ENCODE measurements around the gene SMIM41. TPM values are rescaled to one million over a fixed set of nuclear protein-coding genes. Genes with fewer than 3 reads are reported as not detected.

Gene SMIM41
- polyA plus RNA-seq, 2 of the 4 experiments (the other 2 are of a cell fraction): not detected

DNA sequence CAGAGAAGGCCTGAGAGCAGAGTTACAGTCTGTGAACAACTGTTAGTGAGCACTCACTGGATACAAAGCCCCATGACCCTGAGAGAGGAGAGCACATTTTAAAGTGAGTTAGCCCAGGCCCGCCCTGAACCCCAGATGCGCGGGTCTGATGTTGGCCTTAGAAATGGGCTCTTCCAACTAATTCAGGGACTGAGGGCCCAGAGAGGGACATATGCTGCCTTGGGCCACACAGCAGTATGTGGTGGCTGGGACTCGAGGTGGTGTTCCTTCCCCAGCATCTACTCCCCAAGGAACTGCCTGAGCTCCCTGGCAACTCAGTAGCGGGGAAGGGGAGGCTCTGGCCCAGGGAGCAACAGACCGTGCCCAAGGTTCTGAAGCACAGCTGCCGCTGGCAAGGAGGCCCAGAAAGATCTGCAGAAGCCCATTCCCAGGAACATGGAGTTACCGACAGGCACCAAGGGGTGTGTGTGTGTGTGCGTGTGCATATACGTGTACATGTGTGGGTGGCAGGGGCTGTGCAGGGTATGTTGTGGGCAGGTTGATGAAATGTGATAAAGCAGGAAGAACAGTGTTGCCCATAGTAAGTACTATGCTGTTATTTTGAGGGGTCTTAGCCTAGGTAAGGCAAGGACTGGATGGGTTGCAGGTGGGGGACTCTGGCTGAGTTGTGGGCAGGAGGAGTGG is 71.8 kb downstream of the SMIM41 start (continued):
- TF ChIP-seq CHD2 (IDR thresholded peaks at IDR 0.05; ENCODE audit: low read length, partially characterized antibody) (no peak), HDAC2 (IDR thresholded peaks at IDR 0.05) (no peak)

DNA sequence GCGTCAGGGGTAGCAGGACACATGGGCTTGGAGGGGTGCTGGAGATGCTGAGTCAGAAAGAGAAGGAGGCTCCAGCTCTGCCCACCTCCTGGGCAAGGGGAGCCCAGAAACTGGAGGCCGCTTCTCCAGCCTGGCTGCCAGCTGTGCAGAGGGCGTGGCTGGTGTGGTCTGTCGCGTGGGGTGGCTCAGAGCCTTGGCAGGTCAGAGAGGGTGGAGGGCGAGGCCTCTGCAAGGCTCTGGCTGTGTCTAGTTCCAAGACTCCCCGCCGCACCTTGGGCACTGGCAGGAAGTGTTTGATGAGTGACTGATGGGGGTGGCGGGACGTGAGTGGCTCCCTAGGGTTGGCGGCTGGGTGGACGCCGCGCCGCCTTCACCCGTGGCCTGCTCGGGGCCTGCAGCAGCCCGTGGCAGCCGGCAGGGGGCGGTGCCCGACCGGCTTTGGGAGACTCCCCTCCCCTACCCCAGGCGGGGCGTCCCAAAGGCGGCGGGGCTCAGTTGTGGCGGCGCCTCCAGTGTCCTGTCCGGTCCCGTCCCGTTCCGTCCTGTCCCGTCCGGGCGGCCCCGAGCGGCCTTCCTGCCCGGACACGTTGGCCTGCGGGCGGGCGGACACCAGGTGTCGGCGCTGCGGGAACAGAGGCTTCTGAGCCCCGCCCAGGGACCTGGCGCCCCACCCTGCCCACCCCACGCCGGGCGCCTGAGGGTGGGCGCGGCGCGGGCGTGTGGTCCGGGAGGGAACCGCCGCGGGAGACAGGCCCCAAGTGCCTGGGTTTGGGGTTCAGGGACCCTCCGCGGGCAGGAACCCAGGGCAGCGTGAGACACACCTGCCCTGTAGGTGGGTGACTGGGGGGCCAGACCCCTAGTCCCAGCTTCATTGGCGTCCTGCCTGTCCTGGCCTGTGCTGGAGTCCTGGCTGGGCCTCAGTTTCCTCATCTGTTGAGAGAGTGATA is 72.6 kb downstream of the SMIM41 start:
- H3K27ac ChIP-seq: peak overlapping the region; percentile 100
- ATAC-seq (peak; percentile 9 to 42; a peak in 5 of 6 replicates), FAIRE-seq (peak; percentile 70), DNase-seq (ENCODE audit: low read depth in 1 of 2, low spot score in 1 of 2) (peak; percentile 75 to 94)
- ChIA-PET CTCF (interaction anchor here (0.7 to 19.3 kb wide), 28 partner anchors 8 to 829 kb away, joined by 3 to 833 read pairs (median 4); no protein-coding TSS in a partner anchor), POLR2A (no interaction called here)
- 8% methylated on average over 29 of the region's 63 CpGs for WGBS (ENCODE audit: missing lambda C conversion rate)
- H3K4me1 ChIP-seq: peaks cover 94% of the 10 kb centered on the region
- H3K4me2 ChIP-seq: peak overlapping the region; percentile 97
- H3K9me3 ChIP-seq: no peaks in the 10 kb centered on the region
- H3K4me3 ChIP-seq: peak overlapping the region; percentile 36
- TF ChIP-seq, protein P1, sequence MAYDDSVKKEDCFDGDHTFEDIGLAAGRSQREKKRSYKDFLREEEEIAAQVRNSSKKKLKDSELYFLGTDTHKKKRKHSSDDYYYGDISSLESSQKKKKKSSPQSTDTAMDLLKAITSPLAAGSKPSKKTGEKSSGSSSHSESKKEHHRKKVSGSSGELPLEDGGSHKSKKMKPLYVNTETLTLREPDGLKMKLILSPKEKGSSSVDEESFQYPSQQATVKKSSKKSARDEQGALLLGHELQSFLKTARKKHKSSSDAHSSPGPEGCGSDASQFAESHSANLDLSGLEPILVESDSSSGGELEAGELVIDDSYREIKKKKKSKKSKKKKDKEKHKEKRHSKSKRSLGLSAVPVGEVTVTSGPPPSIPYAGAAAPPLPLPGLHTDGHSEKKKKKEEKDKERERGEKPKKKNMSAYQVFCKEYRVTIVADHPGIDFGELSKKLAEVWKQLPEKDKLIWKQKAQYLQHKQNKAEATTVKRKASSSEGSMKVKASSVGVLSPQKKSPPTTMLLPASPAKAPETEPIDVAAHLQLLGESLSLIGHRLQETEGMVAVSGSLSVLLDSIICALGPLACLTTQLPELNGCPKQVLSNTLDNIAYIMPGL (CRISPR knock-in tag; IDR thresholded peaks at IDR 0.05; ENCODE audit: borderline replicate concordance): peak; percentile 22; the same call in 1 of the 2 replicates
- TF ChIP-seq HOXB5 (CRISPR knock-in tag; IDR thresholded peaks at IDR 0.05): peak; percentile 93
- TF ChIP-seq MYC (IDR thresholded peaks at IDR 0.05; ENCODE audit: borderline replicate concordance, low read length): peak; percentile 31; the same call in 1 of the 2 replicates
- no peak for TF ChIP-seq POLR2AphosphoS2 (conservative IDR thresholded peaks at IDR 0.05; ENCODE audit: low read length)
- TF ChIP-seq HOXA7 (CRISPR knock-in tag; IDR thresholded peaks at IDR 0.05): no peak
- TF ChIP-seq, protein P2, sequence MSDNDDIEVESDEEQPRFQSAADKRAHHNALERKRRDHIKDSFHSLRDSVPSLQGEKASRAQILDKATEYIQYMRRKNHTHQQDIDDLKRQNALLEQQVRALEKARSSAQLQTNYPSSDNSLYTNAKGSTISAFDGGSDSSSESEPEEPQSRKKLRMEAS (IDR thresholded peaks at IDR 0.05): peak; percentile 83
- peak; percentile 81 for TF ChIP-seq FOXS1 (CRISPR knock-in tag; IDR thresholded peaks at IDR 0.05)
- TF ChIP-seq SMC3 (IDR thresholded peaks at IDR 0.05): peak; percentile 79
- no peak for TF ChIP-seq FOSL2 (IDR thresholded peaks at IDR 0.05)
- 0 out of 2 replicates have a peak, but pooled peaks have one; percentile 30 for TF ChIP-seq FOSL2 (CRISPR knock-in tag; IDR thresholded peaks at IDR 0.05)
- peak; percentile 42; the same call in 1 of the 2 replicates for TF ChIP-seq TP53 (CRISPR knock-in tag; IDR thresholded peaks at IDR 0.05)
- 0 out of 2 replicates have a peak, but pooled peaks have one; percentile 30 for TF ChIP-seq TFCP2L1 (CRISPR knock-in tag; IDR thresholded peaks at IDR 0.05)
- TF ChIP-seq CBX2 (IDR thresholded peaks at IDR 0.05; ENCODE audit: borderline replicate concordance, low read depth): no peak
- peak; percentile 50; the same call in 1 of the 2 replicates for TF ChIP-seq GATA3 (IDR thresholded peaks at IDR 0.05; ENCODE audit: borderline replicate concordance)
- TF ChIP-seq HEYL (CRISPR knock-in tag; IDR thresholded peaks at IDR 0.05): peak; percentile 83; the same call in 1 of the 2 replicates
- TF ChIP-seq, protein P3, sequence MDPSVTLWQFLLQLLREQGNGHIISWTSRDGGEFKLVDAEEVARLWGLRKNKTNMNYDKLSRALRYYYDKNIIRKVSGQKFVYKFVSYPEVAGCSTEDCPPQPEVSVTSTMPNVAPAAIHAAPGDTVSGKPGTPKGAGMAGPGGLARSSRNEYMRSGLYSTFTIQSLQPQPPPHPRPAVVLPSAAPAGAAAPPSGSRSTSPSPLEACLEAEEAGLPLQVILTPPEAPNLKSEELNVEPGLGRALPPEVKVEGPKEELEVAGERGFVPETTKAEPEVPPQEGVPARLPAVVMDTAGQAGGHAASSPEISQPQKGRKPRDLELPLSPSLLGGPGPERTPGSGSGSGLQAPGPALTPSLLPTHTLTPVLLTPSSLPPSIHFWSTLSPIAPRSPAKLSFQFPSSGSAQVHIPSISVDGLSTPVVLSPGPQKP (IDR thresholded peaks at IDR 0.05; ENCODE audit: low read depth, low read length): no peak
- no peak for TF ChIP-seq JUNB (IDR thresholded peaks at IDR 0.05)
- peak; percentile 94; the same call in 1 of the 2 replicates for TF ChIP-seq HOXB13 (CRISPR knock-in tag; IDR thresholded peaks at IDR 0.05; ENCODE audit: low read depth)
- TF ChIP-seq, protein P4, sequence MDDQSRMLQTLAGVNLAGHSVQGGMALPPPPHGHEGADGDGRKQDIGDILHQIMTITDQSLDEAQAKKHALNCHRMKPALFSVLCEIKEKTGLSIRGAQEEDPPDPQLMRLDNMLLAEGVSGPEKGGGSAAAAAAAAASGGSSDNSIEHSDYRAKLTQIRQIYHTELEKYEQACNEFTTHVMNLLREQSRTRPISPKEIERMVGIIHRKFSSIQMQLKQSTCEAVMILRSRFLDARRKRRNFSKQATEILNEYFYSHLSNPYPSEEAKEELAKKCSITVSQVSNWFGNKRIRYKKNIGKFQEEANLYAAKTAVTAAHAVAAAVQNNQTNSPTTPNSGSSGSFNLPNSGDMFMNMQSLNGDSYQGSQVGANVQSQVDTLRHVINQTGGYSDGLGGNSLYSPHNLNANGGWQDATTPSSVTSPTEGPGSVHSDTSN (IDR thresholded peaks at IDR 0.05): peak; percentile 52; the same call in 1 of the 2 replicates
- peak; percentile 76; the same call in 1 of the 2 replicates for TF ChIP-seq ZSCAN20 (CRISPR knock-in tag; IDR thresholded peaks at IDR 0.05)
- TF ChIP-seq, protein P5, sequence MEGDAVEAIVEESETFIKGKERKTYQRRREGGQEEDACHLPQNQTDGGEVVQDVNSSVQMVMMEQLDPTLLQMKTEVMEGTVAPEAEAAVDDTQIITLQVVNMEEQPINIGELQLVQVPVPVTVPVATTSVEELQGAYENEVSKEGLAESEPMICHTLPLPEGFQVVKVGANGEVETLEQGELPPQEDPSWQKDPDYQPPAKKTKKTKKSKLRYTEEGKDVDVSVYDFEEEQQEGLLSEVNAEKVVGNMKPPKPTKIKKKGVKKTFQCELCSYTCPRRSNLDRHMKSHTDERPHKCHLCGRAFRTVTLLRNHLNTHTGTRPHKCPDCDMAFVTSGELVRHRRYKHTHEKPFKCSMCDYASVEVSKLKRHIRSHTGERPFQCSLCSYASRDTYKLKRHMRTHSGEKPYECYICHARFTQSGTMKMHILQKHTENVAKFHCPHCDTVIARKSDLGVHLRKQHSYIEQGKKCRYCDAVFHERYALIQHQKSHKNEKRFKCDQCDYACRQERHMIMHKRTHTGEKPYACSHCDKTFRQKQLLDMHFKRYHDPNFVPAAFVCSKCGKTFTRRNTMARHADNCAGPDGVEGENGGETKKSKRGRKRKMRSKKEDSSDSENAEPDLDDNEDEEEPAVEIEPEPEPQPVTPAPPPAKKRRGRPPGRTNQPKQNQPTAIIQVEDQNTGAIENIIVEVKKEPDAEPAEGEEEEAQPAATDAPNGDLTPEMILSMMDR (IDR thresholded peaks at IDR 0.05): peak; percentile 90
- TF ChIP-seq RAD21 (conservative IDR thresholded peaks at IDR 0.05 in 1 of 2, IDR thresholded peaks at IDR 0.05 in 1 of 2): peak; percentile 87 to 94
- TF ChIP-seq JUN (IDR thresholded peaks at IDR 0.05): peak in 1 of 2 experiments; percentile 72; a peak in 3 of 5 replicates
- TF ChIP-seq MAFK (IDR thresholded peaks at IDR 0.05; ENCODE audit: partially characterized antibody): peak; percentile 76
- TF ChIP-seq RNF2 (IDR thresholded peaks at IDR 0.05; ENCODE audit: borderline replicate concordance, low read depth): no peak
- TF ChIP-seq POLR2A (IDR thresholded peaks at IDR 0.05; ENCODE audit: low read length): 0 out of 2 replicates have a peak, but pooled peaks have one; percentile 28
- peak; percentile 51; the same call in 1 of the 2 replicates for TF ChIP-seq RFX5 (IDR thresholded peaks at IDR 0.05)
- TF ChIP-seq, protein P6, sequence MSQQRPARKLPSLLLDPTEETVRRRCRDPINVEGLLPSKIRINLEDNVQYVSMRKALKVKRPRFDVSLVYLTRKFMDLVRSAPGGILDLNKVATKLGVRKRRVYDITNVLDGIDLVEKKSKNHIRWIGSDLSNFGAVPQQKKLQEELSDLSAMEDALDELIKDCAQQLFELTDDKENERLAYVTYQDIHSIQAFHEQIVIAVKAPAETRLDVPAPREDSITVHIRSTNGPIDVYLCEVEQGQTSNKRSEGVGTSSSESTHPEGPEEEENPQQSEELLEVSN (IDR thresholded peaks at IDR 0.05; ENCODE audit: borderline replicate concordance, low read depth): peak; percentile 66; the same call in 1 of the 2 replicates
